GM18858 (cell line): Measurements from ENCODE around the gene PLPP3.

Experiments used
- ATAC-seq: cut with Tn5 transposase; IDR thresholded peaks from one replicate; pipeline ENCODE4 v1.9.1; 2021; ENCODE audit not compliant: unreplicated experiment

PLPP3 gene

GRCh38 chr1:56501888-56502287 is 77.5 kb downstream of the PLPP3 start:
- ATAC-seq: no peak

- ATAC-seq: no peak
These were observed 77.9 kb downstream of the PLPP3 start for GRCh38 chr1:56501426-56501825.

GRCh38 chr1:56496821-56497772 is 82.3 kb downstream of the PLPP3 start:
- ATAC-seq: no peak

- no peak for ATAC-seq
These were observed 83.2 kb downstream of the PLPP3 start for GRCh38 chr1:56496158-56496557.

- no peak for ATAC-seq
These were observed 83.8 kb downstream of the PLPP3 start for GRCh38 chr1:56495538-56495937.

- ATAC-seq: no peak
These were observed 85.1 kb downstream of the PLPP3 start for GRCh38 chr1:56494306-56494705.

GRCh38 chr1:56493826-56494225 is 85.5 kb downstream of the PLPP3 start:
- no peak for ATAC-seq

- no peak for ATAC-seq
These were observed 87.9 kb downstream of the PLPP3 start for GRCh38 chr1:56491441-56491840.

- no peak for ATAC-seq
These were observed 88.7 kb downstream of the PLPP3 start for GRCh38 chr1:56490619-56491018.

GRCh38 chr1:56489695-56490094 is 89.7 kb downstream of the PLPP3 start:
- ATAC-seq: no peak

GRCh38 chr1:56484695-56485094 is 94.7 kb downstream of the PLPP3 start:
- ATAC-seq: no peak

- ATAC-seq: no peak
These were observed 96.3 kb downstream of the PLPP3 start for GRCh38 chr1:56483104-56483503.

- no peak for ATAC-seq
These were observed 96.9 kb downstream of the PLPP3 start for GRCh38 chr1:56482486-56482885.

GRCh38 chr1:56481140-56481694 is 98.1 kb downstream of the PLPP3 start:
- no peak for ATAC-seq

GRCh38 chr1:56478734-56479133 is 100.6 kb downstream of the PLPP3 start:
- no peak for ATAC-seq

GRCh38 chr1:56477164-56478111 is 101.9 kb downstream of the PLPP3 start:
- no peak for ATAC-seq

GRCh38 chr1:56473582-56474270 is 105.6 kb downstream of the PLPP3 start:
- ATAC-seq: no peak

- ATAC-seq: peak; percentile 79
These were observed 106.5 kb downstream of the PLPP3 start for GRCh38 chr1:56472860-56473259.

GRCh38 chr1:56469640-56470371 is 109.6 kb downstream of the PLPP3 start:
- no peak for ATAC-seq

GRCh38 chr1:56468518-56468917 is 110.8 kb downstream of the PLPP3 start:
- ATAC-seq: no peak
